Fibroblast of lung (primary cell): Measurements from ENCODE around the gene DUSP23. TPM values are rescaled to one million over a fixed set of nuclear protein-coding genes. Genes with fewer than 3 reads are reported as not detected.

ENCODE experiments used
- DNase-seq, 2 donors: peaks; one replicate each; pipeline versions ENCODE4 v3.0.0 to v3.0.0-alpha.2; 2010; ENCODE audit warnings: low read depth in 2 of 2
- H2AFZ ChIP-seq: 2 replicates; pipeline ENCODE4 v1.5.1; 2012; ENCODE audit warnings: low read length, control low read depth, inconsistent platforms
- H3K27ac ChIP-seq: 2 replicates; pipeline ENCODE4 v1.5.1; 2011; ENCODE audit warnings: low read length, control low read depth; ENCODE audit not compliant: insufficient read depth
- H3K27me3 ChIP-seq: 2 replicates; pipeline ENCODE4 v1.5.1; 2011; ENCODE audit warnings: mild to moderate bottlenecking, low read length; ENCODE audit not compliant: control insufficient read depth, insufficient read depth
- H3K36me3 ChIP-seq: 2 replicates; pipeline ENCODE4 v1.5.1; 2011; ENCODE audit warnings: low read length; ENCODE audit not compliant: control insufficient read depth, insufficient read depth
- H3K4me1 ChIP-seq: 2 replicates; pipeline ENCODE4 v1.5.1; 2011; ENCODE audit warnings: low read length; ENCODE audit not compliant: control insufficient read depth, insufficient read depth; ENCODE audit errors: extremely low read depth
- H3K4me2 ChIP-seq: 2 replicates; pipeline ENCODE4 v1.5.1; 2011; ENCODE audit warnings: low read length, control low read depth; ENCODE audit not compliant: insufficient read depth; ENCODE audit errors: extremely low read depth
- H3K4me3 ChIP-seq, 4 experiments: fragments of 200-600 bp in 1 of 4; sonication (generic) in 1 of 4; replicated peaks in 1 of 4; 2 replicates each; pipeline ENCODE4 v1.5.1; 2011 to 2016; ENCODE audit warnings: low read length in 4 of 4, low read depth in 3 of 4, mild to moderate bottlenecking in 3 of 4, control low read depth in 2 of 4, inconsistent platforms in 1 of 4, mixed read lengths in 1 of 4; ENCODE audit not compliant: insufficient read depth in 1 of 4; ENCODE audit errors: control extremely low read depth in 1 of 4
- H3K79me2 ChIP-seq: 2 replicates; pipeline ENCODE4 v1.5.1; 2012; ENCODE audit warnings: mild to moderate bottlenecking, low read length, inconsistent platforms; ENCODE audit not compliant: control insufficient read depth, insufficient read depth
- H3K9ac ChIP-seq: 2 replicates; pipeline ENCODE4 v1.5.1; 2011; ENCODE audit warnings: mild to moderate bottlenecking, low read length, control low read depth; ENCODE audit not compliant: insufficient read depth
- H3K9me3 ChIP-seq: 2 replicates; pipeline ENCODE4 v1.5.1; 2012; ENCODE audit warnings: low read depth, low read length; ENCODE audit not compliant: control insufficient read depth, insufficient read depth
- H4K20me1 ChIP-seq: 2 replicates; pipeline ENCODE4 v1.5.1; 2011; ENCODE audit warnings: low read length; ENCODE audit not compliant: control insufficient read depth, insufficient read depth; ENCODE audit errors: extremely low read depth
- CTCF ChIP-seq, 2 donors: IDR thresholded peaks in 1 of 2; conservative IDR thresholded peaks in 1 of 2; 1 replicate in 1 of 2; 2 replicates in 1 of 2; pipeline ENCODE4 v1.5.1; 2011 to 2012; ENCODE audit warnings: low read length in 2 of 2, control low read depth in 1 of 2, inconsistent platforms in 1 of 2, low read depth in 1 of 2, mild to moderate bottlenecking in 1 of 2
- EZH2 ChIP-seq: IDR thresholded peaks from 2 replicates; pipeline ENCODE4 v1.5.1; 2012; ENCODE audit warnings: low read length, control low read depth, mild to moderate bottlenecking; ENCODE audit errors: missing control alignments
- polyA plus RNA-seq, 2 donors: library from polyadenylated mRNA; depleted of rRNA in 1 of 2; stranded (reverse) in 1 of 2; unstranded in 1 of 2; fragments of >200 nt; gene quantifications; 2 replicates each; pipeline ENCODE4 v1.2.1, GENCODE V29; 2011 to 2012; ENCODE audit warnings: missing spikeins in 1 of 2
- total RNA-seq: library from RNA; depleted of rRNA; stranded (reverse); fragments of >200 nt; gene quantifications from 2 replicates; pipeline ENCODE4 v1.2.1, GENCODE V29; 2014

DUSP23 gene
- total and polyA plus RNA-seq, 2 donors (not counting 1 experiment from before 2014, with no cell fraction given): 4.7 to 11.6 TPM

GRCh38 chr1:159790237-159790917, 9.6 kb downstream of the DUSP23 start:
- Histone ChIP-seq H3K9ac (no peak overlapping the region), H4K20me1 (no peaks in the 10 kb centered on the region), H3K4me2 (no peak overlapping the region), H3K9me3 (no peaks in the 10 kb centered on the region), H3K4me1 (no peaks in the 10 kb centered on the region), H3K79me2 (no peaks in the 10 kb centered on the region), H3K4me3 (no peak overlapping the region), H3K27ac (no peak overlapping the region), H3K36me3 (no peaks in the 10 kb centered on the region), H2AFZ (no peak overlapping the region), H3K27me3 (peaks cover 7% of the 10 kb centered on the region)
- TF ChIP-seq EZH2: no peak
- peak; percentile 47 to 68 for TF ChIP-seq CTCF (conservative IDR thresholded peaks at IDR 0.05 in 1 of 2, IDR thresholded peaks at IDR 0.05 in 1 of 2; ENCODE audit: low read depth in 1 of 2, low read length in 2 of 2)
- DNase-seq: peak in 1 of 2 donors; percentile 27

- H4K20me1 ChIP-seq: no peaks in the 10 kb centered on the region
- no peaks in the 10 kb centered on the region for H3K79me2 ChIP-seq
- DNase-seq: no peak
- no peak overlapping the region for H3K27ac ChIP-seq
- no peaks in the 10 kb centered on the region for H3K36me3 ChIP-seq
- H3K9ac ChIP-seq: no peak overlapping the region
- no peaks in the 10 kb centered on the region for H3K9me3 ChIP-seq
- no peak overlapping the region for H2AFZ ChIP-seq
- no peaks in the 10 kb centered on the region for H3K4me1 ChIP-seq
- no peak overlapping the region for H3K4me3 ChIP-seq
- H3K27me3 ChIP-seq: peaks cover 13% of the 10 kb centered on the region
- TF ChIP-seq CTCF (conservative IDR thresholded peaks at IDR 0.05 in 1 of 2, IDR thresholded peaks at IDR 0.05 in 1 of 2; ENCODE audit: low read depth in 1 of 2, low read length in 2 of 2) (no peak), EZH2 (no peak)
- H3K4me2 ChIP-seq: no peak overlapping the region
Observed at GRCh38 chr1:159791031-159791430, 10.3 kb downstream of the DUSP23 start.

- Histone ChIP-seq H2AFZ (no peak overlapping the region), H3K27me3 (peaks cover 13% of the 10 kb centered on the region), H3K27ac (no peak overlapping the region), H3K36me3 (no peaks in the 10 kb centered on the region), H3K4me3 (no peak overlapping the region), H3K9ac (no peak overlapping the region), H3K4me2 (no peak overlapping the region), H4K20me1 (no peaks in the 10 kb centered on the region), H3K79me2 (no peaks in the 10 kb centered on the region), H3K4me1 (no peaks in the 10 kb centered on the region), H3K9me3 (no peaks in the 10 kb centered on the region)
- TF ChIP-seq CTCF (conservative IDR thresholded peaks at IDR 0.05 in 1 of 2, IDR thresholded peaks at IDR 0.05 in 1 of 2; ENCODE audit: low read depth in 1 of 2, low read length in 2 of 2) (no peak), EZH2 (no peak)
- DNase-seq: no peak
Observed at GRCh38 chr1:159791461-159791860, 10.7 kb downstream of the DUSP23 start.
